Activated T-cell treated with anti-CD3 and anti-CD28 coated beads, Interleukin-2, amount 50 U/mL, for 1 hour (primary cell): ENCODE results near the gene TMEM86B.

Experiments
- DNase-seq: peaks from one replicate; pipeline ENCODE4 v3.0.0-alpha.2; 2020

The TMEM86B gene

GRCh38 chr19:55228403-55229031 lies at the start of gene TMEM86B:
Gene TMEM86B, minus strand, starts transcription at chr19:55228763. Its CDS starts 22 bp downstream, at chr19:55228741.
- no peak for DNase-seq

- DNase-seq = no peak
These were observed 48.9 kb upstream of the TMEM86B start for GRCh38 chr19:55277494-55277893.

- no peak for DNase-seq
These were observed 48.3 kb upstream of the TMEM86B start for GRCh38 chr19:55276720-55277430.

GRCh38 chr19:55275851-55276719 lies 47.5 kb upstream of the TMEM86B start:
- no peak for DNase-seq

GRCh38 chr19:55273978-55274707 lies 45.6 kb upstream of the TMEM86B start:
- DNase-seq = no peak

- DNase-seq = no peak
These were observed 43.6 kb upstream of the TMEM86B start for GRCh38 chr19:55272142-55272541.

GRCh38 chr19:55270172-55270942 lies 41.8 kb upstream of the TMEM86B start:
- no peak for DNase-seq

- no peak for DNase-seq
These were observed 40.7 kb upstream of the TMEM86B start for GRCh38 chr19:55269299-55269698.

GRCh38 chr19:55266840-55267239 lies 38.3 kb upstream of the TMEM86B start:
- no peak for DNase-seq

GRCh38 chr19:55266404-55266803 lies 37.8 kb upstream of the TMEM86B start:
- DNase-seq = no peak

- no peak for DNase-seq
These were observed 37.3 kb upstream of the TMEM86B start for GRCh38 chr19:55265723-55266386.

GRCh38 chr19:55265173-55265572 lies 36.6 kb upstream of the TMEM86B start:
- no peak for DNase-seq

GRCh38 chr19:55264531-55264930 lies 36.0 kb upstream of the TMEM86B start:
- no peak for DNase-seq

GRCh38 chr19:55262359-55262758 lies 33.8 kb upstream of the TMEM86B start:
- DNase-seq = no peak

GRCh38 chr19:55261671-55262126 lies 33.1 kb upstream of the TMEM86B start:
- no peak for DNase-seq

GRCh38 chr19:55259540-55260210 lies 31.1 kb upstream of the TMEM86B start:
- DNase-seq = peak; percentile 30

GRCh38 chr19:55258828-55259539 lies 30.4 kb upstream of the TMEM86B start, which contains the start of gene PPP6R1:
Gene PPP6R1, minus strand, starts transcription at chr19:55259017. Its CDS starts 11,914 bp downstream, at chr19:55247103.
- DNase-seq = peak; percentile 97

- no peak for DNase-seq
These were observed 29.9 kb upstream of the TMEM86B start for GRCh38 chr19:55258476-55258827.

GRCh38 chr19:55257461-55258420 lies 29.2 kb upstream of the TMEM86B start:
- peak; percentile 47 for DNase-seq
